ENCODE results near the gene MID2. TPM values are rescaled to one million over a fixed set of nuclear protein-coding genes. Genes with fewer than 3 reads are reported as not detected.
"Not testable (repeated sequence)": the region's sequence is repeated elsewhere in the genome, so short reads cannot be mapped to it uniquely, and the experiment has no call there.

The MID2 gene
- total RNA-seq, 2 experiments from 2014 or later: 3.6 to 3.8 TPM

DNA sequence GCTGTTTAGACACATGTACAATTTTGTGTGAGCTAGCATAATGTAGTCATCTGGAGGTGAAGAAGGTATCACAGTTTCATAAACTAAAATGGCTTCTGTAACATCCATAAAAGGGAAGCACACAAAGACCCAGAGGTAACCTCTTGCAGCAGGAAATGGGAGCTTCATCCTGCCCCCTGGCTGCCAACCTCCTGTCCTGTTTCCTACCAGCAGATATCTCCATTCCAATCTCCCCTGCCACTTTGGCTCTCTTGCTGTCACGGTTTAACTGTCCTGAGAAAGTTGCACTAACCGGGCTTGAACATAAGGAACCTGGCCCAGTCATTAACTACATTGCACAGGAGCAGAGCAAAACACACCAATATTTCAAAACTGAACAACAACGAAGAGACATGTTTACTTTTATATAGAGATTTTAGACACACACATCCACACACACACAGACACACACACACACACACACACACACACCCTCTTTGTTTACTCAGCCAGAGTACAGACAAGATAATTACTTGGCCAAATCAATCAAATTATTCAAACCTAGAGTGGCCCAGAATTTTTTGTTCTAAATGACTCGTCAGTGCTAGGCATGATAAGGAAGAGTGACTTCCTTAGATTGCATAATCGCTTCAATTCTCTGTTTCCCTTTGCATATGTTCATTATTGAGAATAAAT is 24.2 kb downstream of the MID2 start:
- DNase-seq: no peak
- no peaks in the 10 kb centered on the region for H3K9me3 Mint-ChIP-seq
- no peaks in the 10 kb centered on the region for H3K36me3 Mint-ChIP-seq (ENCODE audit: low read depth)
- ChIA-PET CTCF (no interaction called here), POLR2A (no interaction called here)
- peaks cover 4% of the 10 kb centered on the region for H3K4me1 Mint-ChIP-seq
- H3K27ac Mint-ChIP-seq: no peak overlapping the region
- no peaks in the 10 kb centered on the region for H3K27me3 Mint-ChIP-seq
- H3K4me3 Mint-ChIP-seq: no peak overlapping the region

DNA sequence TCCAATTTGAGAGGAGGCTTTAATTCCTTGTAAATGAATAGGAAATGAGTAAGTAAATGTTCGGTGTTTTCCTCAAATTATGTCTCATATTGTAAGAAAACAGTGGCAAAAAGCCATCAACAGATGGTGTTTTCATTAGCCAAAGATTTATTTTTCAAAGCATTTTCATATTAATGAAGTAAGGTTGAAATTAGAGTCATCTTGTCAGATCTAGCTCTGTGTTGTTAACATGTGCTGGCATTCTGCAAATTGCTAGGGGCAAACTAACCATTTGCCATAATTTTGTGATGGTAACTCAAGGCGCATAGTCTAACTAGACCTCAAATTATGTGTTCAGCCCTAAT is 24.7 kb downstream of the MID2 start:
- Mint-ChIP-seq H3K36me3 (ENCODE audit: low read depth) (no peaks in the 10 kb centered on the region), H3K27ac (no peak overlapping the region), H3K4me1 (peaks cover 4% of the 10 kb centered on the region), H3K9me3 (no peaks in the 10 kb centered on the region), H3K27me3 (no peaks in the 10 kb centered on the region), H3K4me3 (no peak overlapping the region)
- ChIA-PET CTCF (no interaction called here), POLR2A (no interaction called here)
- DNase-seq: no peak

DNA sequence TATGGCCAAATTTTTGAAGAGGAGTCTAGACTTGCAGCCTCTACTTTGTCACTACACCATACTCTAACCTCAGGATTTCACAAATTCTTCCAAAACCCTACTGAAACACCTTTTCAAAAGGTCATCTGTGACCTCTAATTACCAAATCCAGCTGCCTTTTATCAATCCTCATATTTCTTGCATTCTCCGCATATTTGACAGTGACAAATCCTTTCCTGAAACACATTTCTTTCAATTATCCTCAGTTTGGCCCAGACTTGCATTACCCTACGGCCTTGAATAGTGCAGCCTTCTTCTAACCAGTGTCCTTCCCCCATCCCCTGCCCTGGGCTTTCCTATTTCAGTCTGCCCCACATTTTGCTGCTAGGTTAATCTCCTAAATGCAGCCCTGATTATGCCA is 25.5 kb downstream of the MID2 start:
- no peak overlapping the region for H3K27ac Mint-ChIP-seq

DNA sequence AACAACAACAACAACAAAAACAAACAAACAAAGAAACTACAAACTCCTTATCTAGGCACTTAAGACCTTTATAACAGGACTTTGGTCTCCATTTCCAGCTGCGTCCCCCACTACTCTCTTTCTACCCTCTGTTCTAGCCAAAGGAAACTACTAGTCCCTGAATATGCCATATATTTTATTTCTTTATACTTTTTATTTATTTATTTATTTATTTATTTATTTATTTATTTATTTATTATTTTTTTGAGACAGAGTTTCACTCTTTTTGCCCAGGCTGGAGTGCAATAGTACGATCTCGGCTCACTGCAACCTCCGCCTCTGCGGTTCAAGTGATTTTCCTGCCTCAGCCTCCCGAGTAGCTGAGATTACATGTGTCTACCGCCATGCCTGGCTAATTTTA is 26.0 kb downstream of the MID2 start:
- H3K4me3 Mint-ChIP-seq, POLR2A ChIA-PET: not testable (repeated sequence)

More for the DNA sequence above, 25.5 kb downstream of the MID2 start:
- Mint-ChIP-seq H3K36me3 (ENCODE audit: low read depth) (no peaks in the 10 kb centered on the region), H3K4me1 (peaks cover 4% of the 10 kb centered on the region), H3K4me3 (no peak overlapping the region), H3K9me3 (no peaks in the 10 kb centered on the region), H3K27me3 (no peaks in the 10 kb centered on the region)
- POLR2A ChIA-PET: no interaction called here
- no peak for DNase-seq
- CTCF ChIA-PET: interaction anchor here (0.6 kb wide), 1 partner anchor 16 kb away, joined by 3 read pairs; no protein-coding TSS in a partner anchor

DNA sequence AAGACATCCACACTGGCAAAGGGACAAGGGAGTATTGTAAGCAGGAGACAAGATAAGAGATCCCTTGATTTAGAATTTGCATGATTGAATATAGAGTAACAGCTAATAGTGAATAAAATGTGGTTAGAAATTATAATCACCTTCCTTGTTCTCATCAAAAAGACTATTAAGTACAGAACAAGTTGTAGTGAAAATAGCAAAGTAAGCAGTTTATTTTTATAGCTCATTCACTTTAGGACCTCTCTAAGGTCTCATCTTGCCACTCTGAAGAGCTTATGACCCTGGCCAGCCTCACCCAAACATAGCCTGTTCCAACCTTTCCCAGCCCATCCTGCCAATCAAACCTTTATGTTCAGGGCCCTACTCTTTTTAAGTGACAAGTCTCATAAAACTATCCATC is 30.6 kb downstream of the MID2 start:
- Mint-ChIP-seq H3K27ac (no peak overlapping the region), H3K36me3 (ENCODE audit: low read depth) (no peaks in the 10 kb centered on the region), H3K4me3 (no peak overlapping the region), H3K27me3 (no peaks in the 10 kb centered on the region), H3K4me1 (no peaks in the 10 kb centered on the region), H3K9me3 (no peaks in the 10 kb centered on the region)
- DNase-seq: no peak
- CTCF ChIA-PET: no interaction called here
- POLR2A ChIA-PET: no interaction called here

More for the DNA sequence above, 26.0 kb downstream of the MID2 start:
- not testable (repeated sequence) for H3K27ac Mint-ChIP-seq; H3K4me1 Mint-ChIP-seq; H3K27me3 Mint-ChIP-seq; DNase-seq; H3K36me3 Mint-ChIP-seq (ENCODE audit: low read depth); H3K9me3 Mint-ChIP-seq
- CTCF ChIA-PET: interaction anchor here (0.6 to 0.7 kb wide), 2 partner anchors 15 to 61 kb away, joined by 3 read pairs; no protein-coding TSS in a partner anchor

DNA sequence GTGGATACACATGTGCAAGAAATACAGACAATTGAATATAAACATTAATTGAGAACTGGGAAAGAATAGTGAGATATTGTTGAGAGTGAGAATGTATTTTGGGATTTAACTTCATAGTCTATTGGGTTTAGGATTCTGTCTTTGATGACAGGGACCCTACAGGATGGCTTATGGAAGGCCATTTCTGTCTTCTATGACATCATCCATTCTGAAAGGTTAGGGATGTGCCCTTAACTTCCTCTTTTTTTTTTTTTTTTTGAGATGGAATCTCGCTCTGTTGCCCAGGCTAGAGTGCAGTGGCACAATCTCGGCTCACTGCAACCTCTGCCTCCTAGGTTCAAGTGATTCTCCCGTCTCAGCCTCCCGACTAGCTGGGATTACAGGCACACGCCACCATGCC is 31.4 kb downstream of the MID2 start:
- H3K9me3 Mint-ChIP-seq; DNase-seq; H3K4me1 Mint-ChIP-seq; CTCF ChIA-PET; H3K36me3 Mint-ChIP-seq (ENCODE audit: low read depth); POLR2A ChIA-PET; H3K27me3 Mint-ChIP-seq; H3K4me3 Mint-ChIP-seq; H3K27ac Mint-ChIP-seq: not testable (repeated sequence)

DNA sequence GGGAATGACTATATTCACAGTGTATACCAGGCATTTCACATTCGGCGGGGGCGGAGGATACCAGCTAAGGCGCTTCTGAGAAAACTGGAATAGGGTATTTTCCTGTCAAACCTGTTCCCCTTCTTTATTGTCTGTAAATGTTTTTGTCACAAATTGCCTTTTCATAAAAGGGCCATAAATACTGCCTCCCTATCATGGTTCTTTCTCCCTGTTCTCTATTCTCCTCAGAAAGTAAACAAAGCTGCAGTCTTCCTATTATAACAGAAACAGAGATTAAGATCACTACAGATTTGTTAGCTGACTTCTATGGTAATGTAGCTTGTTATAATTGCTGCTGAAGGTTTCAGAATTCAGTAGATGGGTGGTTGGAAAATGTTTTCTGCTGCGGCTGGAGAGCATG is 32.2 kb downstream of the MID2 start:
- no peaks in the 10 kb centered on the region for H3K36me3 Mint-ChIP-seq (ENCODE audit: low read depth)
- POLR2A ChIA-PET: no interaction called here

DNA sequence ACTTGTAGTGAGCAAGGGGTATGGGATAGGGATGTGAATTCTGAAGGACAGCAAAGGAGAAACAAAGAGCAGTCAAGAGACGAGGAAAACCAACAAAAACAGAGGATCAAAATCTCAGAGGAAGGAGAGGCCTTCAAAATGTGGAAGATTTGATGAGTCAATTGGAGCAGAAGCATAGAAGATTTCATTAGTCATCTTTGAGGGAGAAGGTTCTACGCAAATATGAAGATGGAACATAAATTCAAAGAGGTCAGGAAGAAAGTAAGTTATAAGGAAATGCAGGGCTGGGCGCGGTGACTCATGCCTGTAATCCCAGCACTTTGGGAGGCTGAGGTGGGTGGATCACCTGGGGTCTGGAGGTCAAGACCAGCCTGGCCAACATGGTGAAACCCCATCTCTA is 35.4 kb downstream of the MID2 start:
- H3K36me3 Mint-ChIP-seq (ENCODE audit: low read depth): no peaks in the 10 kb centered on the region
- no peak overlapping the region for H3K27ac Mint-ChIP-seq
- H3K9me3 Mint-ChIP-seq: no peaks in the 10 kb centered on the region
- no peaks in the 10 kb centered on the region for H3K4me1 Mint-ChIP-seq
- ChIA-PET CTCF (no interaction called here), POLR2A (no interaction called here)
- H3K27me3 Mint-ChIP-seq: no peaks in the 10 kb centered on the region
- H3K4me3 Mint-ChIP-seq: no peak overlapping the region
- DNase-seq: no peak

More for the DNA sequence above, 32.2 kb downstream of the MID2 start:
- DNase-seq: no peak
- CTCF ChIA-PET: no interaction called here
- H3K4me1 Mint-ChIP-seq: no peaks in the 10 kb centered on the region
- no peak overlapping the region for H3K27ac Mint-ChIP-seq
- no peaks in the 10 kb centered on the region for H3K27me3 Mint-ChIP-seq
- no peaks in the 10 kb centered on the region for H3K9me3 Mint-ChIP-seq
- H3K4me3 Mint-ChIP-seq: no peak overlapping the region

DNA sequence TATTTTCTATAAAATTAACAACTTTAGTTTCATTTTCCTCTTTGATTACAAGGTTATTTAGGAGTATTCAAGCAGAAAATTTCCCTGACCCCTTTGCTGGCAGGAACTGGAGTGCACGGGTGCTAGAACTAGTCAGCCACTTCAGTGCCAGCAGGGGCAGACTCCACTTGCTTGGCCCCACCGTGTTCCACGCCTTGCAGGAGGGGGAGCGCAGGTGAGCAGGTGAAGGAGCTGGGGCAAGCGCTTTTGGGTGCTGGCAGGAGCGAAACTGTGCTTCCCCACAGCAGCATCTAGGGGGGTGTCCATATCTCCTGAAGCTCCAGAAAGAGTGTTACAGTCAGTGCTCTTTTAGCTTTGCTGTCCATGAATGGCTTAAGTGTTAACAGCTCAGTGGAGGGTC is 45.5 kb downstream of the MID2 start:
- Mint-ChIP-seq H3K27ac (peak overlapping the region; percentile 13), H3K9me3 (no peaks in the 10 kb centered on the region), H3K36me3 (ENCODE audit: low read depth) (no peaks in the 10 kb centered on the region), H3K27me3 (no peaks in the 10 kb centered on the region), H3K4me3 (no peak overlapping the region), H3K4me1 (no peaks in the 10 kb centered on the region)
- CTCF ChIA-PET: no interaction called here
- POLR2A ChIA-PET: no interaction called here
- DNase-seq: no peak

DNA sequence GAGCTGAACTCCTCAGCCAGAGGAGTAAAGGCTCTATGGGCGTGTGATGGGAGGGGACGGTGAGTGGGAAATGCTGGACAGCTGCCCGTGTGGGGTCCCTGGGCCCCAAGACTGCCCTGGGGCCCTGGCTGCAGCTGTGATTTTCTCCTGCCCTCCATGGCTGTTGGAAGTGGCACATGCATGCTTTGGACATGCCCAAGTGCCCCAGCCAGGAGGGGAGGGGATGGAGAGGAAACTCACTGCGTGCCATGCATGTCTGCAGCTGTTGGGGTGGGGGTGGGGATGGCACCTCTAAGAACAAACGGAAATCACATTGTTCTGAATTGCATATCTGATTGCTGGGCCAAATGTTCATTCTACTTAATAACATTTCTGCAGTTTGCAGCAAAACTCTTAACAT is 52.4 kb downstream of the MID2 start:
- CTCF ChIA-PET: no interaction called here
- no peaks in the 10 kb centered on the region for H3K36me3 Mint-ChIP-seq (ENCODE audit: low read depth)
- H3K4me3 Mint-ChIP-seq: no peak overlapping the region
- no peaks in the 10 kb centered on the region for H3K27me3 Mint-ChIP-seq
- POLR2A ChIA-PET: no interaction called here
- H3K9me3 Mint-ChIP-seq: no peaks in the 10 kb centered on the region
- no peak for DNase-seq
- H3K27ac Mint-ChIP-seq: no peak overlapping the region
- no peaks in the 10 kb centered on the region for H3K4me1 Mint-ChIP-seq

DNA sequence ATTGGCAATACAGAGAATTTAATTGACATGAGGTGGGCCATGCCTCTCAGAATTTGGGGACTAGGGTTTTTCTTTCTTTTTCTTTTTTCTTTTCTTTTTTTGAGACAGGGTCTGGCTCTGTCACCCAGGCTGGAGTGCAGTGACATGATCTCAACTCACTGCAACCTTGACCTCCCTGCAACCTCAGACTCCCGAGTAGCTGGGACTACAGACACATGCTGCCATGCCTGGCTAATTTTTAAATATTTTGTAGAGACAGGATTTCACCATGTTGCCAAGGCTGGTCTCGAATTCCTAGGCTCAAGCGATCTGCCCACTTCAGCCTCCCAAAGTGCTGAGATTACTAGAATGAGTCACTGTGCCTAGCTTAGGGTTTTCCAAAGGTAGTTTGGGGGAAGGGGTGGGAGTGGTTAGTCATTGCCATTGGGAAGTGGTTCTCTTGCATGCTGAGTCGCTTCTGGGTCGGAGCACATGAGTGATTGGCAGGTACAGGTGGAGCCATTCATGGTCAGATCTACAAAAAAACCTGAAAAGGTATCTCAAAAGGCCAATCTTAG is 54.5 kb downstream of the MID2 start:
- Mint-ChIP-seq H3K4me3 (no peak overlapping the region), H3K4me1 (no peaks in the 10 kb centered on the region), H3K9me3 (no peaks in the 10 kb centered on the region), H3K36me3 (ENCODE audit: low read depth) (no peaks in the 10 kb centered on the region), H3K27ac (no peak overlapping the region), H3K27me3 (no peaks in the 10 kb centered on the region)
- CTCF ChIA-PET: interaction anchor here (1.2 kb wide), 1 partner anchor 13 kb away, joined by 3 read pairs; no protein-coding TSS in a partner anchor
- DNase-seq: no peak
- POLR2A ChIA-PET: no interaction called here

DNA sequence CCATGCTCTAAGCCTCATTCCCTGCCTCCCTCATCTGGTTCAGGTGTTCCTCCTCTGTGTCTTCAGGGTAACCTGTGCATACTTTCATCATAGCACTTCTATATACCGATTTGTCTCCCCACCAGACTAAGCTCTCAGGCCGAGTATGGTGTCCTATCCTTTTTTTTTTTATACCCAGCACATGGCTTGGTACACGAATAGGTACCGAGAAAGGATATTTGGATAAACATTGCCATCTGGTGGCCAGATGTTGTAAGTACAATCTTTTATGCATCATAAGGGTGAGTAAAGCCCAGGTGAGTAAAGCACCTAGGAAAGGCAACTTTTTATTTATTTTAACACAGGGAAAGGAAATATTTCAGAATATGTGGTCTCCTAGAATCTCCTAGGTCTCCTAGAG is 68.4 kb downstream of the MID2 start:
- ChIA-PET CTCF (interaction anchor here (0.6 to 1.0 kb wide), 5 partner anchors 93 to 874 kb away, joined by 3 to 4 read pairs (median 3); no protein-coding TSS in a partner anchor), POLR2A (no interaction called here)
- peak; percentile 56 for DNase-seq
- Mint-ChIP-seq H3K27ac (no peak overlapping the region), H3K9me3 (peaks cover 4% of the 10 kb centered on the region), H3K36me3 (ENCODE audit: low read depth) (peaks cover 4% of the 10 kb centered on the region), H3K27me3 (no peaks in the 10 kb centered on the region), H3K4me3 (no peak overlapping the region), H3K4me1 (peaks cover 2% of the 10 kb centered on the region)

DNA sequence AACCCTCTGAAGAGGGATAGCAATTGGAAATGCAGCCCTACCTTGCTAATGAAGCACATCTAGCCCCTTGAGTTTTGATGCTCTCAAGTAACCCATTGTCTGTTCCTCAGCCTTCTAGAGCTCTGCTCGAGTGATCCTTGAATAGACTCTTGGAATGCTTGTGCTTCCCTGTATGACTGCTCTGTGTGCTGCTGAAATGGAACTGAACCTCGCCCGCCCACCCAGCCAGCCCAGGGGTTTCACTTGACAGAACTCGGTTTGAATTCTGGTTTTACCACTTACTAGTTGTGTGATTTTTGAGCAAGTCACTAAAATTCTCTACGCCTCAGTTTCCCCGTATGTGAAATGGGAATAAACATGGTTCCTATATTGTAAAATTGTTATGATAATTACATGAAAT is 77.1 kb downstream of the MID2 start:
- no peaks in the 10 kb centered on the region for H3K27me3 Mint-ChIP-seq
- no peak for DNase-seq
- H3K36me3 Mint-ChIP-seq (ENCODE audit: low read depth): peaks cover 2% of the 10 kb centered on the region
- ChIA-PET CTCF (no interaction called here), POLR2A (no interaction called here)
- no peak overlapping the region for H3K27ac Mint-ChIP-seq
- no peak overlapping the region for H3K4me3 Mint-ChIP-seq
- no peaks in the 10 kb centered on the region for H3K9me3 Mint-ChIP-seq
- H3K4me1 Mint-ChIP-seq: no peaks in the 10 kb centered on the region

DNA sequence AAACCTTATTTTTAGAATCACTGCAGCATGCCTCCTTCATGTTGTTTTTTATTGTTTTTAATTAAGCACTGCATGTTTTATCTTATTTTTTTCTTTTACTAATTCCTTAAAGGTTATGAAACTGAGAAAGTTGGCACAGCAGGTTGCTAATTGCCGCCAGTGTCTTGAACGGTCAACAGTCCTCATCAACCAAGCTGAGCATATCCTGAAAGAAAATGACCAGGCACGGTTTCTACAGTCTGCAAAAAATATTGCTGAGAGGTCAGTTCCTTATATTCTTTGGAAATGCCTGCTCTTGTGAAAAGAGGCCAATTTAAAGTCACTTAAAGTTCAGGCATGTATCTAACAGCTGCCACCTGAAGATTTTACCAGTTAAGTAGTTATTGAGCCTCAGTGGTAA is 79.7 kb downstream of the MID2 start:
- Mint-ChIP-seq H3K9me3 (no peaks in the 10 kb centered on the region), H3K27ac (no peak overlapping the region), H3K27me3 (no peaks in the 10 kb centered on the region), H3K36me3 (ENCODE audit: low read depth) (peaks cover 2% of the 10 kb centered on the region), H3K4me1 (no peaks in the 10 kb centered on the region), H3K4me3 (no peak overlapping the region)
- CTCF ChIA-PET: no interaction called here
- DNase-seq: no peak
- POLR2A ChIA-PET: no interaction called here
